Activated effector memory CD4-positive, alpha-beta T cell treated with Interleukin-2 at 50 U/mL for 16 hours (primary cell): Measurements from ENCODE around the gene PDHA2.
"Not testable (repeated sequence)": the region's sequence is repeated elsewhere in the genome, so short reads cannot be mapped to it uniquely, and the experiment has no call there.

Experiments
- DNase-seq: peaks from one replicate; pipeline ENCODE4 v3.0.0-alpha.2; 2020

PDHA2 gene

GRCh38 chr4:95839891-95840290, at the start of gene PDHA2:
Gene PDHA2 (plus strand): TSS chr4:95840093. CDS start chr4:95840151, 58 bp downstream.
- no peak for DNase-seq

- no peak for DNase-seq
Observed at GRCh38 chr4:95798003-95798402, 41.9 kb upstream of the PDHA2 start.

- DNase-seq = no peak
Observed at GRCh38 chr4:95798727-95799126, 41.2 kb upstream of the PDHA2 start.

DNA sequence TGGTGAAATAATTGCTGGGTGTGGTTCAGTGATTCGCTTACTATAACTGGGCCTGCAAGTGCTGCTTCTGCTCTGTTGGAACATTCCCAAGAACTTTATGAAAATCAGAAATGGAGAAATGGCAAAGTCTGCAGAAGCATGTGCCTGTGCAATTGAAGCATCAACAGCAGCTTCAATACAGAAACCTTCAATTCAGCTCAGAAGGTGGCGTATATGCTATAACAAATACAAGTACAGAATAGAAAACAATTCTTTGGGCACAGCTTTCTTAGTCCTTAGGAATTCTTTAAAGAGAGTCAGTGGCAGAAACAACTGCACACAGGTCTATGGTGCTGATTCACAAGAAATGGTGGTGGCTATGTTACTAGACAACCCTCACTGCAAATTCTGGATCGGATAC, 18.0 kb upstream of the PDHA2 start:
- DNase-seq = no peak

- no peak for DNase-seq
Observed at GRCh38 chr4:95825546-95825945, 14.3 kb upstream of the PDHA2 start.

DNA sequence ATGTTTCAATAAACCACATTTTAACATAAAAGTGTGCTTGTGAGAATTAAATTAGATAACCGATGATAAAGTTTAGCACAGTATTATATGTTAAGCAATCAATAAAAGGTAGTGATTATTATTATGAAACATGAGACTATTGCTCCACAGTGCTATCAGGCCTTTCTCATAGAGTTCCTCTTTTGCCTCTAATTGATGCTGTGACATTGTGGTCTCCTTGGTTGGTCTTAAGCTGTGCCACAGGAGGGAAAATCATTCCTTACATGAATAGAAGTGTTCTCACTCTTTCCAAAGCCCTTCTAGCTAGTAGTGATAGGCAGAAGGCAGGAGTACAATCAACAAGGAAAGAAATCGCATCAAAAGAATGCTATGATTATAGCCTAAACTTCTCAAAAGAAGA, 9.2 kb upstream of the PDHA2 start:
- no peak for DNase-seq

DNA sequence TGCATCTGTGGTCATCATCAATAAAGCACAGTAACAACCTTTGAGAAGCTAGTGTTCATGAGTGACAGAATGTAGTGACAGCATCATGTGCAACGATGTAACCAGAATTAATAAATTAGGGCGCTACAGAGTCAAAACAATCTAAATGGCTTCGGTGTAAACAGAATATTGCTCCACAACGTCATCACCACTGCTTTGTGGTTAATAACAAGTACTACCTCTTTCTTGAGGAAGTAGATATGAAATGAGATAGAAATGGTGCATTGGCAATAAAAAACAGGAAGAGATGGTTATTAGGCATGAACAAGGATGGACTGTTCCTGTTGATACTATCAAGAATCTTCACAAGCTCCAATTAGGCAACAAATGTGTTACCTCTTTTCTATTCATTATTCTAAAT, 8.7 kb upstream of the PDHA2 start:
- DNase-seq = no peak

DNA sequence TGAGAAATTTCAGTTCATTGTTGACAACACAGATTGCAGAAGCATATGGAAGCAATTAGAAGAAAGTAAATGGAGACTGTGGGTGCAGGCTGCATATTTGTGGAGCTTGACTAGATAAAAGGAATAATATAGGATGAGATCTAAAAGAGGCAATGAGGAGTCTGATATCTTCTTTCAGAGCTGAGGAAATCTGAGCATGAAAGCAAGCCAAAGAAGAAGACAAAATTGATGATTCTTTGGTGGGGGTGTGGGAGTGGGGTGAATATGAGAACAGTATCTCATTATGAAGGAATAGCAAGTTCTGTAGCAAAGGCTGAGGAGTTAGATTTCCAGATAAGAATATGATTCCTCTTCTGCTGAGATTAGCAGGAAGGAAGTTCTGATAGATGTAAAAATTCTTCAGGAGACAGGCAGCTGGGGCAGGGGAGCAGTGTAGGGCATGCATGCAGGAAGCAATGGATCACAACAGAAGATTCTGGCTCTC, 6.1 kb upstream of the PDHA2 start:
- DNase-seq = no peak

DNA sequence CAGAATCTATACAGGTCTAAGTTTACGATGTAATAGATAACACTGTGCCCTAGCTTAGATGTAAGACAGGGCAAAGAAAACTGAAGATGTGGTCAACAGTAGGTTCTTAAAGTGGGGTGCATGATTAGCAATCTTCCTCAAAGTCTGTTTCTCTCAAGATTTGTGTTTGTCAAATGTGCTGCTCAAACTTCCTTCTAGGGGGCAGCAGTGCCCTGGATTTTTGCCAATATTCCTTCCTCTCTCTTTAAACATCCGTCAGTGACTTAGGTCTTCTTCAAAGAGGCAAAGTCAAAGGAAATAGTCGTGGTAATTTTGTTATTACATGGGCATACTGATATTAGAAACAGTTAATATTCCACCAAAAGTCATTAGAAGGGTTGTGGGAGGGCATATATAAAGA, 4.2 kb upstream of the PDHA2 start:
- no peak for DNase-seq

DNA sequence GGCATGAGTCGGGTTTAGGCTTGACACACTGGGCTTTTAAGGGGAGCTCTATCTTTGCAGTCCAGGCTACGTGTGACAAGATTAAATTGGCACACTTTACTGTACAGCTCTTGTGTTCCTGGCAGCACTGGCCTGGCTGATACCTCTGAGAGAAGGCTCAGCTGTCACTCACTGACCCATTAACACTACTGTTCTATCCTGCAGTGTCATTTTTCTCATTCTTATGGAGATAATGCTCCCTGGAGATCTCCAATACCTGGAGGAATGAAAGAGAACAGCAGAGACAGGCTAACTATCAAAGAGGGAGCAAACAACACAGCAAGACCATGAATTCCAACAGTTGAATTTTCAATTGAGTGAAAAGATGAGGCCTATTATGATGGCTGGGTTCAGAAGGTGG, 1.7 kb upstream of the PDHA2 start:
- DNase-seq = no peak

GRCh38 chr4:95847908-95848460, 8.1 kb downstream of the PDHA2 start:
- no peak for DNase-seq

- no peak for DNase-seq
Observed at GRCh38 chr4:95850161-95850560, 10.3 kb downstream of the PDHA2 start.

DNA sequence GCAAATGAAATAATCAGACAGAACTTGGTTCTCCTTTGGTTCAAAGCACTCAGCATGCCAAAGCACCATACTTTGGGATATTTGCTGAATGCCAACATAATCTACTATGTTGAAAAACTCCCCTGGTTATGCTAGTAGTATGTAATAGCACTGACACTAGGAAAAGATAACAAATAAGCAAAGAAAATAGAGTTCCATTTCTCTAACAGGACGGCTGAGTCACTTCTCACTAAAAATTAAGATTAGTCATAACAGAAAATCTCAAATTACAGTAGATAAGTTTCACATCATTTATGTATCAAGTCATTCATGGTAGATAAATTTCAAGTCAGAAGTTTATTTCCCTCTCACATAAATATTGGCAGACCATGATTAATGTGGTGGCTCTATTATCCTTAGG, 17.9 kb downstream of the PDHA2 start:
- DNase-seq = no peak

- no peak for DNase-seq
Observed at GRCh38 chr4:95867919-95868318, 28.0 kb downstream of the PDHA2 start.

DNA sequence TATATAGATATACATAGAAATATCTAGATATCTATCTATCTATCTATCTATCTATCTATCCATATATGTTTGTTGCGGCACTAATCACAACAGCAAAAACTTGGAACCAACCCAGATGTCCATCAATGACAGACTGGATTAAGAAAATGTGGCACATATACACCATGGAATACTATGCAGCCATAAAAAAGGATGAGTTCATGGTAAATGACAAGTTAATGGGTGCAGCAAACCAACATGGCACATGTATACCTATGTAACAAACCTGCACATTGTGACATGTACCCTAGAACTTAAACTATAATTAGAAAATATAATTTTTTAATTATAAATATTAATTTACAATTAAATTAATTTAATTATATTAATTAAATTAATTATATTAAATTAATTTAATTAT, 29.5 kb downstream of the PDHA2 start:
- not testable (repeated sequence) for DNase-seq

GRCh38 chr4:95869961-95870500, 30.1 kb downstream of the PDHA2 start:
- DNase-seq = no peak

GRCh38 chr4:95877636-95878035, 37.7 kb downstream of the PDHA2 start:
- DNase-seq = no peak

DNA sequence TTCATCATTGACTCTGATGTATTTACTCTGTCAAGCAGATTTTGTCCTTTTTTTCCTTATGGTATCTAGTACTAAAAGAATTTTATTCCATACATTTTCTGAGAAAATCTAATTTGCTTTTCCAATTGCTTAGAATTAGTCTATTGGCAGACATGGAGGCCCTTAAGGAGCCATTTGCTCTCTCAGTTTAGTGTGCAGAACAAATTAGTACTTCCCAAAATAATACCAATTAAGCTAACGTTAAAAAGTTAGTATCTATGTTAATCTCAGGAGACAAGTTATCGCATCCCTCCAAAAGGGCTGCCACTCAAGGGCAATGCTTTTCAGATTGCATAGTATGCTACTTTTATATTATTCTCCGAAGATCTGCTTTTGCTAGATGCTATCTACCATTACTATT, 47.7 kb downstream of the PDHA2 start:
- no peak for DNase-seq

DNA sequence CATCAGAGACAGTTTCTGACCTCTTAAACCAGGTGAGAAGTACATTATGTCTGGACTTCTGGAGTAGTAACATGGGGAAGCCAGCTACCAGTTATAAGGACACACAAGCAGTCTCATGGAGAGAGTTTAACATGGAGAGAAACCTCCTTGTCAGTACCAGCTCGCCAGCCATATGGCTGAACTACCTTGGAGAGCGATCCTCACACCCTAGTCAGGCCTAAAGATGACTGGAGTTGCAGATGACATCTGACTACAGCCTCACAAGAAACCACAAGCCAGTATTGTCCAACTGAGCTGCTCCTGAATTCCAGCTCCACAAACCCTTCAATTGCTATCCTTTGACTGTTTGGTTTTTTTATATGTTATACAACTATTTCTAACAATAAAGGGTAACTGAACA, 49.8 kb downstream of the PDHA2 start:
- no peak for DNase-seq
